ENCODE data around the gene NDE1. TPM values are rescaled to one million over a fixed set of nuclear protein-coding genes. Genes with fewer than 3 reads are reported as not detected.

NDE1 gene
- polyA plus RNA-seq, 2 of the 4 experiments (the other 2 are of a cell fraction), result 27.6 to 30.6 TPM

- TF ChIP-seq REST (IDR thresholded peaks at IDR 0.05), result no peak
- no peak for TF ChIP-seq KDM1A (IDR thresholded peaks at IDR 0.05; ENCODE audit: low read depth)
- no peak for TF ChIP-seq NFE2L2 (conservative IDR thresholded peaks at IDR 0.05; ENCODE audit: low read length)
- TF ChIP-seq USF2 (IDR thresholded peaks at IDR 0.05), result peak; percentile 92
- no peak for TF ChIP-seq ZNF302 (CRISPR knock-in tag; IDR thresholded peaks at IDR 0.05)
- TF ChIP-seq EHF (CRISPR knock-in tag; IDR thresholded peaks at IDR 0.05), result no peak
- no peak for TF ChIP-seq BHLHE40 (IDR thresholded peaks at IDR 0.05; ENCODE audit: low read depth, low read length)
- TF ChIP-seq CEBPB (IDR thresholded peaks at IDR 0.05), result no peak
- no peak for TF ChIP-seq RARB (CRISPR knock-in tag; IDR thresholded peaks at IDR 0.05)
- no peak for TF ChIP-seq ZC3H11A (IDR thresholded peaks at IDR 0.05)
- peak; percentile 52 for TF ChIP-seq CTCF (IDR thresholded peaks at IDR 0.05)
- TF ChIP-seq HDAC2 (IDR thresholded peaks at IDR 0.05), result no peak
- TF ChIP-seq ELK1 (IDR thresholded peaks at IDR 0.05; ENCODE audit: low read depth, low read length), result no peak
- TF ChIP-seq PBX3 (IDR thresholded peaks at IDR 0.05), result peak; percentile 29; the same call in 1 of the 2 replicates
- TF ChIP-seq TFCP2L1 (CRISPR knock-in tag; IDR thresholded peaks at IDR 0.05), result no peak
- TF ChIP-seq BCL3 (IDR thresholded peaks at IDR 0.05), result peak; percentile 80; the same call in 1 of the 3 replicates
- TF ChIP-seq JUNB (IDR thresholded peaks at IDR 0.05), result no peak
- no peak for TF ChIP-seq ZFP36 (IDR thresholded peaks at IDR 0.05; ENCODE audit: borderline replicate concordance, partially characterized antibody)
- TF ChIP-seq POLR2A (IDR thresholded peaks at IDR 0.05; ENCODE audit: low read length), result peak; percentile 83
- TF ChIP-seq NPAS2 (CRISPR knock-in tag; IDR thresholded peaks at IDR 0.05; ENCODE audit: borderline replicate concordance), result no peak
- TF ChIP-seq E2F6 (IDR thresholded peaks at IDR 0.05; ENCODE audit: borderline replicate concordance, low read depth), result 0 out of 2 replicates have a peak, but pooled peaks have one; percentile 41
- TF ChIP-seq RNF2 (IDR thresholded peaks at IDR 0.05; ENCODE audit: borderline replicate concordance, low read depth), result no peak
- no peak for TF ChIP-seq RCOR1 (IDR thresholded peaks at IDR 0.05; ENCODE audit: low read depth, low read length)
- TF ChIP-seq MAFK (IDR thresholded peaks at IDR 0.05; ENCODE audit: partially characterized antibody), result no peak
- TF ChIP-seq JUN (IDR thresholded peaks at IDR 0.05), result peak; percentile 54 to 89; a peak in 4 of 5 replicates
These were observed 6.7 kb upstream of the NDE1 start, which contains the start of gene MARF1 (continued) for GRCh38 chr16:15643048-15643945.

All from A549 (cell line).